SK-N-MC (cell line): ENCODE measurements around the gene RACGAP1.

ENCODE experiments used
- EZH2 ChIP-seq: fragments of 200-600 bp; sonication (generic); IDR thresholded peaks from one replicate; pipeline ENCODE4 v1.6.1; 2017; ENCODE audit warnings: antibody characterized with exemption
- FOXP2 ChIP-seq: optimal IDR thresholded peaks from 2 replicates; pipeline ENCODE3; 2011; ENCODE audit warnings: mild to moderate bottlenecking, moderate library complexity; ENCODE audit not compliant: insufficient read depth; ENCODE audit errors: extremely low read length, control extremely low read depth
- POLR2AphosphoS5 ChIP-seq: IDR thresholded peaks from 2 replicates; pipeline ENCODE4 v1.6.1; 2012; ENCODE audit warnings: mild to moderate bottlenecking, low read depth, low read length, borderline replicate concordance

DNA sequence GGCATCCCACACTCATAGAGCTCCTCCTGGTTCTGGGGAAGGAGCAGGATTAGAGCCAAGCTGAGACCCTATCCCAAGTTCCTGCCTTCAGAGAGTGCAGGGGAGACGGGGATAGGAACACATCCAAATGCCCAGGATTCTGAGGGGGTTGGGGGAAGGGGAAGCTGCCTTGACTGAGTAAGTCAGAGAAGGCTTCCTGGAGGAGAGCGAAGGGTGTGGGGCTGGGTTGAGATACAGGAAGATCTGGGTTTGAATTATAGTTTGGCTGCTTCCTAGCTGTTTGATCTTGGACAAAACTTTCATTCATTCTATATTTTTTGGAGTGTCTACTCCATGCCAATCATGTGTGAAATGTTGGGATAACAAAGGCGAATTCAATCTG lies 82.8 kb downstream of the RACGAP1 start:
- no peak for TF ChIP-seq POLR2AphosphoS5
- TF ChIP-seq EZH2 = no peak
- TF ChIP-seq FOXP2 = no peak
